T-cell (primary cell): ENCODE data around the gene DCP1B. TPM values are rescaled to one million over a fixed set of nuclear protein-coding genes. Genes with fewer than 3 reads are reported as not detected.
A peak's percentile ranks its signal among the peaks of the same experiment; 100 is the strongest.

ENCODE experiments used
- ATAC-seq, 4 experiments: fragments of 200-7000 bp in 3 of 4; fragments of 150-1000 bp in 1 of 4; cut with Tn5 transposase; replicated peaks in 1 of 4; 1 replicate in 3 of 4; 2 replicates in 1 of 4; pipeline ENCODE4 v1.10.0; 2021; ENCODE audit warnings: moderate library complexity in 3 of 4, mild to moderate bottlenecking in 2 of 4, moderate number of reproducible peaks in 1 of 4
- CTCF ChIA-PET, 2 donors: fragments of 300-600 bp; sonication (Branson Sonifier 250); formaldehyde crosslinking; loops; one replicate each; lab custom pipeline; 2022; ENCODE audit warnings: antibody characterized with exemption in 2 of 2; lab: Charles Lee
- POLR2A ChIA-PET, 2 donors: fragments of 300-600 bp; sonication (Branson Sonifier 250); formaldehyde crosslinking; loops; one replicate each; lab custom pipeline; 2022; ENCODE audit warnings: antibody characterized with exemption in 2 of 2; lab: Charles Lee
- DNase-seq, 35 experiments: peaks; one replicate each; pipeline versions ENCODE4 v3.0.0 to v3.0.0-alpha.2; 2013 to 2023
- H3K27ac ChIP-seq: one replicate; pipeline ENCODE4 v1.5.1; 2013; ENCODE audit warnings: low read length
- H3K27me3 ChIP-seq, 2 experiments: replicated peaks in 1 of 2; 1 replicate in 1 of 2; 2 replicates in 1 of 2; pipeline versions ENCODE4 v1.6.1 to v1.7.0; 2013; ENCODE audit warnings: low read length in 1 of 2, mixed read lengths in 1 of 2; ENCODE audit not compliant: control insufficient read depth in 2 of 2, insufficient read depth in 2 of 2; ENCODE audit errors: extremely low read depth in 1 of 2
- H3K36me3 ChIP-seq, 2 donors: 1 replicate in 1 of 2; 2 replicates in 1 of 2; pipeline versions ENCODE4 v1.6.1 to v1.7.0; 2013; ENCODE audit warnings: low read length in 1 of 2; ENCODE audit not compliant: control insufficient read depth in 2 of 2, insufficient read depth in 1 of 2; ENCODE audit errors: extremely low read depth in 1 of 2
- H3K4me1 ChIP-seq, 2 experiments: 1 replicate in 1 of 2; 2 replicates in 1 of 2; pipeline versions ENCODE4 v1.6.1 to v1.7.0; 2013; ENCODE audit warnings: low read length in 2 of 2, mixed read lengths in 1 of 2; ENCODE audit not compliant: insufficient read depth in 2 of 2, control insufficient read depth in 1 of 2; ENCODE audit errors: extremely low read depth in 1 of 2
- H3K4me3 ChIP-seq, 2 donors: 1 replicate in 1 of 2; 2 replicates in 1 of 2; pipeline versions ENCODE4 v1.5.1 to v1.7.0; 2013; ENCODE audit warnings: mild to moderate bottlenecking in 2 of 2, low read length in 1 of 2, moderate library complexity in 1 of 2; ENCODE audit not compliant: control insufficient read depth in 1 of 2; ENCODE audit errors: extremely low read depth in 1 of 2
- H3K9me3 ChIP-seq: 2 replicates; pipeline ENCODE4 v1.7.0; 2013
- H3K27ac Mint-ChIP-seq, 2 donors: one replicate each; pipeline ENCODE4 v1.8.0; 2020 to 2021; ENCODE audit warnings: mild to moderate bottlenecking in 2 of 2, mixed read lengths in 2 of 2
- H3K27me3 Mint-ChIP-seq, 2 donors: one replicate each; pipeline ENCODE4 v1.8.0; 2021 to 2022; ENCODE audit warnings: mixed read lengths in 2 of 2
- H3K36me3 Mint-ChIP-seq: one replicate; pipeline ENCODE4 v1.8.0; 2021; ENCODE audit warnings: mixed read lengths
- H3K4me1 Mint-ChIP-seq, 3 donors: one replicate each; pipeline ENCODE4 v1.8.0; 2020 to 2022; ENCODE audit warnings: mixed read lengths in 3 of 3, mild to moderate bottlenecking in 1 of 3
- H3K4me3 Mint-ChIP-seq, 3 donors: one replicate each; pipeline ENCODE4 v1.8.0; 2020 to 2022; ENCODE audit warnings: mild to moderate bottlenecking in 3 of 3, mixed read lengths in 3 of 3, moderate library complexity in 3 of 3
- H3K9me3 Mint-ChIP-seq, 3 donors: one replicate each; pipeline ENCODE4 v1.8.0; 2020 to 2022; ENCODE audit warnings: mixed read lengths in 3 of 3
- WGBS: methylation state at CpG from one replicate; pipeline ENCODE4 v1.1.5; 2013; ENCODE audit warnings: missing lambda C conversion rate; ENCODE audit not compliant: insufficient coverage; 5-methylcytosine and 5-hydroxymethylcytosine counted together
- total RNA-seq, 35 experiments: library from RNA in 6 of 35; stranded (reverse) in 6 of 35; fragments of 120-200 nt in 1 of 35; gene quantifications; one replicate each; pipeline versions ENCODE4 v1.2.1 to v1.2.4 and lab custom pipeline; 2013 to 2026

The DCP1B gene
- total RNA-seq, 5 donors from 2014 or later (not counting 1 experiment from before 2014, with no cell fraction given) = 10.5 to 24.2 (median 20.3) TPM

- peaks cover 28 to 58% (median 54%) of the 10 kb centered on the region in 3 donors for H3K4me1 Mint-ChIP-seq
- no peak overlapping the region for H3K4me3 Mint-ChIP-seq
- peak overlapping the region; percentile 79 for H3K27ac ChIP-seq
- WGBS = no CpG with 5 or more reads among the region's 1 CpG
- no peaks in the 10 kb centered on the region for H3K9me3 ChIP-seq
- CTCF ChIA-PET = interaction anchor here (0.5 to 1.1 kb wide), 5 partner anchors 8 to 27 kb away, joined by 3 to 4 read pairs (median 3); partner anchors contain the start of gene DCP1B (in 1 of the 2)
- H3K9me3 Mint-ChIP-seq = no peaks in the 10 kb centered on the region
- peaks cover 0 to 8% of the 10 kb centered on the region in 2 experiments for H3K4me1 ChIP-seq
- H3K27ac Mint-ChIP-seq = peak overlapping the region; percentile 85 to 90
- peaks cover 57% of the 10 kb centered on the region for H3K36me3 Mint-ChIP-seq
- no peaks in the 10 kb centered on the region for H3K27me3 Mint-ChIP-seq
- H3K27me3 ChIP-seq = no peaks in the 10 kb centered on the region
- H3K36me3 ChIP-seq = peaks cover 3 to 32% of the 10 kb centered on the region in 2 donors
- ATAC-seq (no peak), DNase-seq (peak in 1 of 35 experiments; percentile 17)
- no peak overlapping the region for H3K4me3 ChIP-seq
- POLR2A ChIA-PET = interaction anchor here in 1 of 2 donors (0.6 kb wide), 1 partner anchor 17 kb away, joined by 3 read pairs; no protein-coding TSS in a partner anchor
Observed at GRCh38 chr12:1994429-1995143, 9.7 kb downstream of the DCP1B start.

- POLR2A ChIA-PET = interaction anchor here in 1 of 2 donors (0.6 kb wide), 1 partner anchor 17 kb away, joined by 3 read pairs; no protein-coding TSS in a partner anchor
Observed at GRCh38 chr12:1993871-1994371, 10.3 kb downstream of the DCP1B start.

GRCh38 chr12:1993341-1993740 is 10.9 kb downstream of the DCP1B start:
- peak overlapping the region; percentile 79 for H3K27ac ChIP-seq
- H3K27me3 ChIP-seq = no peaks in the 10 kb centered on the region
- H3K27me3 Mint-ChIP-seq = no peaks in the 10 kb centered on the region
- H3K36me3 ChIP-seq = peaks cover 3 to 36% of the 10 kb centered on the region in 2 donors
- POLR2A ChIA-PET = no interaction called here
- no peaks in the 10 kb centered on the region for H3K9me3 Mint-ChIP-seq
- peaks cover 65% of the 10 kb centered on the region for H3K36me3 Mint-ChIP-seq
- H3K9me3 ChIP-seq = no peaks in the 10 kb centered on the region
- H3K4me3 ChIP-seq = no peak overlapping the region
- H3K4me1 ChIP-seq = peaks cover 0 to 8% of the 10 kb centered on the region in 2 experiments
- DNase-seq = peak in 1 of 35 experiments; percentile 29
- ATAC-seq = no peak
- CTCF ChIA-PET = interaction anchor here in 1 of 2 donors (1.0 kb wide), 1 partner anchor 359 kb away, joined by 3 read pairs; no protein-coding TSS in a partner anchor
- peak overlapping the region in 1 of 3 donors; percentile 49 for H3K4me3 Mint-ChIP-seq
- no CpG with 5 or more reads among the region's 2 CpGs for WGBS
- H3K27ac Mint-ChIP-seq = peak overlapping the region; percentile 66 to 77
- peaks cover 28 to 53% (median 48%) of the 10 kb centered on the region in 3 donors for H3K4me1 Mint-ChIP-seq

More at GRCh38 chr12:1993871-1994371, 10.3 kb downstream of the DCP1B start:
- H3K27ac ChIP-seq = peak overlapping the region; percentile 79
- peaks cover 0 to 8% of the 10 kb centered on the region in 2 experiments for H3K4me1 ChIP-seq
- DNase-seq = peak in 13 of 35 experiments; percentile 7 to 64 (median 16)
- H3K4me3 ChIP-seq = no peak overlapping the region
- H3K36me3 ChIP-seq = peaks cover 3 to 36% of the 10 kb centered on the region in 2 donors
- WGBS = no CpG with 5 or more reads among the region's 2 CpGs
- CTCF ChIA-PET = interaction anchor here (0.5 to 1.1 kb wide), 6 partner anchors 9 to 359 kb away, joined by 3 to 4 read pairs (median 3); partner anchors contain the start of gene DCP1B (in 1 of the 2)
- Mint-ChIP-seq H3K4me1 (peaks cover 28 to 55% (median 51%) of the 10 kb centered on the region in 3 donors), H3K36me3 (peaks cover 60% of the 10 kb centered on the region), H3K27me3 (no peaks in the 10 kb centered on the region), H3K4me3 (peak overlapping the region in 1 of 3 donors; percentile 13), H3K27ac (peak overlapping the region; percentile 85 to 90), H3K9me3 (no peaks in the 10 kb centered on the region)
- no peaks in the 10 kb centered on the region for H3K9me3 ChIP-seq
- H3K27me3 ChIP-seq = no peaks in the 10 kb centered on the region
- peak in 3 of 4 experiments; percentile 55 to 76 (median 55) for ATAC-seq

GRCh38 chr12:1992732-1993131 is 11.5 kb downstream of the DCP1B start:
- peaks cover 71% of the 10 kb centered on the region for H3K36me3 Mint-ChIP-seq
- H3K27me3 Mint-ChIP-seq = no peaks in the 10 kb centered on the region
- ChIA-PET POLR2A (no interaction called here), CTCF (interaction anchor here in 1 of 2 donors (0.6 to 1.0 kb wide), 2 partner anchors 358 to 410 kb away, joined by 3 to 4 read pairs; no protein-coding TSS in a partner anchor)
- H3K4me3 Mint-ChIP-seq = no peak overlapping the region
- no peak overlapping the region for H3K4me3 ChIP-seq
- H3K36me3 ChIP-seq = peaks cover 3 to 42% of the 10 kb centered on the region in 2 donors
- peaks cover 28 to 47% (median 42%) of the 10 kb centered on the region in 3 donors for H3K4me1 Mint-ChIP-seq
- peaks cover 0 to 8% of the 10 kb centered on the region in 2 experiments for H3K4me1 ChIP-seq
- WGBS = 100% methylated on average over 3 of the region's 3 CpGs
- H3K27ac ChIP-seq = peak overlapping the region; percentile 79
- no peaks in the 10 kb centered on the region for H3K9me3 Mint-ChIP-seq
- ATAC-seq = no peak
- peak overlapping the region; percentile 66 to 77 for H3K27ac Mint-ChIP-seq
- H3K27me3 ChIP-seq = no peaks in the 10 kb centered on the region
- no peak for DNase-seq
- no peaks in the 10 kb centered on the region for H3K9me3 ChIP-seq

GRCh38 chr12:1989111-1989510 is 15.1 kb downstream of the DCP1B start:
- POLR2A ChIA-PET = no interaction called here
- ATAC-seq (no peak), DNase-seq (no peak)
- Mint-ChIP-seq H3K4me1 (peaks cover 9 to 19% (median 16%) of the 10 kb centered on the region in 3 donors), H3K27me3 (no peaks in the 10 kb centered on the region), H3K36me3 (peaks cover 76% of the 10 kb centered on the region), H3K4me3 (no peak overlapping the region), H3K27ac (no peak overlapping the region), H3K9me3 (peaks cover 0 to 20% (median 8%) of the 10 kb centered on the region in 3 donors)
- CTCF ChIA-PET = interaction anchor here (0.6 kb wide), 2 partner anchors 463 to 977 kb away, joined by 3 to 6 read pairs; no protein-coding TSS in a partner anchor
- Histone ChIP-seq H3K4me3 (no peak overlapping the region), H3K27ac (no peak overlapping the region), H3K27me3 (no peaks in the 10 kb centered on the region), H3K4me1 (no peaks in the 10 kb centered on the region), H3K9me3 (peaks cover 2% of the 10 kb centered on the region), H3K36me3 (peaks cover 9 to 43% of the 10 kb centered on the region in 2 donors)
- WGBS = 93% methylated on average over 2 of the region's 4 CpGs

GRCh38 chr12:1984759-1985158 is 19.5 kb downstream of the DCP1B start:
- ATAC-seq = no peak
- CTCF ChIA-PET = interaction anchor here in 1 of 2 donors (0.7 kb wide), 1 partner anchor 44 kb away, joined by 5 read pairs; no protein-coding TSS in a partner anchor
- Mint-ChIP-seq H3K4me3 (no peak overlapping the region), H3K9me3 (peaks cover 0 to 20% (median 8%) of the 10 kb centered on the region in 3 donors), H3K36me3 (peaks cover 66% of the 10 kb centered on the region), H3K27me3 (no peaks in the 10 kb centered on the region), H3K4me1 (peaks cover 0 to 2% (median 0%) of the 10 kb centered on the region in 3 donors), H3K27ac (no peak overlapping the region)
- Histone ChIP-seq H3K4me3 (no peak overlapping the region), H3K9me3 (peaks cover 2% of the 10 kb centered on the region), H3K4me1 (no peaks in the 10 kb centered on the region), H3K36me3 (peaks cover 6 to 24% of the 10 kb centered on the region in 2 donors), H3K27ac (no peak overlapping the region), H3K27me3 (no peaks in the 10 kb centered on the region)
- DNase-seq = no peak
- POLR2A ChIA-PET = interaction anchor here in 1 of 2 donors (0.7 kb wide), 1 partner anchor 866 kb away, joined by 5 read pairs; no protein-coding TSS in a partner anchor
